Measurements from ENCODE around the gene HDAC4.

- TF ChIP-seq CTCF (IDR thresholded peaks at IDR 0.05) (no peak), POLR2A (IDR thresholded peaks at IDR 0.05) (no peak)
Measured at GRCh38 chr2:239393388-239393940, 7.4 kb downstream of the HDAC4 start.
